Activated naive CD4-positive, alpha-beta T cell treated with anti-CD3 and anti-CD28 coated beads for 36 hours (primary cell): ENCODE data around the gene B3GNT5. TPM values are rescaled to one million over a fixed set of nuclear protein-coding genes. Genes with fewer than 3 reads are reported as not detected.

ENCODE experiments used
- CTCF ChIA-PET: fragments of 350-600 bp; sonication (Branson Sonifier 250); formaldehyde crosslinking; loops from one replicate; lab custom pipeline; 2021; ENCODE audit warnings: antibody characterized with exemption; lab: Charles Lee
- DNase-seq: peaks from one replicate; pipeline ENCODE4 v3.0.0-alpha.2; 2020
- H3K27ac Mint-ChIP-seq: one replicate; pipeline ENCODE4 v1.8.0; 2021; ENCODE audit warnings: mild to moderate bottlenecking, mixed read lengths
- H3K27me3 Mint-ChIP-seq: one replicate; pipeline ENCODE4 v1.8.0; 2021; ENCODE audit warnings: low read depth, mixed read lengths
- H3K36me3 Mint-ChIP-seq: one replicate; pipeline ENCODE4 v1.8.0; 2021; ENCODE audit warnings: low read depth, mixed read lengths
- H3K4me1 Mint-ChIP-seq: one replicate; pipeline ENCODE4 v1.8.0; 2021; ENCODE audit warnings: low read depth, mixed read lengths
- H3K4me3 Mint-ChIP-seq: one replicate; pipeline ENCODE4 v1.8.0; 2021; ENCODE audit warnings: mild to moderate bottlenecking, moderate library complexity, mixed read lengths
- H3K9me3 Mint-ChIP-seq: one replicate; pipeline ENCODE4 v1.8.0; 2021; ENCODE audit warnings: mixed read lengths
- intact Hi-C: fragments of 100-400 bp; cut with micrococcal nuclease; formaldehyde crosslinking; loops from one replicate; pipeline ENCODE4 v1.15.1; 2023
- total RNA-seq, 2 experiments: library from RNA; stranded (reverse); gene quantifications; one replicate each; pipeline ENCODE4 v1.2.3, GENCODE V29; 2021

The B3GNT5 gene
- 10 to 100 TPM; 15.0 to 18.8 TPM for total RNA-seq

DNA sequence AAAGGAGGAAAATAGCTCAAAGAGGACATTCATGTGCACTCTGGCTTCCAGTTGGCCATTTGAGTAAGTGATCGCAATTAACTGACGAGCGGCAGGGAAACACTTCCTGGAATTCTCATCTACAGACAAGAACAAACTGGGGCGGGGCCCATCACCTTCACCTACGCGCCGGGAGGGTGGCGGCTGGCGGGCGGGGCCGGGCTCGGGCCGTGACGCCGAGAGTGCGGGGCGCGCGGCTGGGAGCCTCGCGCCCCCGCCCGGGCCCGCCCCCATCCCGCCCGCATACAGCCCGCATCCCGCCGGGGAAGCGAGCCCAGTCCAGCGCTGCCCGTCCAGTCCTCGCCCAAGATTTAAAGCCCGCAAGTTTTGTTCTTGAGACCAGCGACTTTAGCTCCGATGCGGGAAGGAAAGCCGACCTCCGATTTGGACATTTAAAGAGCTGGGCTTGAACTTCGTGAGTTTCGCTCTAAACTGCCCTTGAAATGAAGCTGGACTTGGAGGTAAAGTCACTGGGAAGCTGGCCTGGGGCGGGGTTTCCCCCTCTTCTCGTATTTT, at the start of gene B3GNT5:
Gene B3GNT5, plus strand, starts transcription at position 281 of the 555 bp plus-strand sequence. CDS start 16,546 bp downstream, outside the sequence.
- CTCF ChIA-PET, result interaction anchor here (0.7 to 3.9 kb wide), 12 partner anchors 13 to 133 kb away, joined by 3 to 18 read pairs (median 4); no protein-coding TSS in a partner anchor
- Mint-ChIP-seq H3K4me1 (peaks cover 27% of the 10 kb centered on the region), H3K36me3 (peaks cover 21% of the 10 kb centered on the region), H3K27ac (peak within 1 kb of the TSS; percentile 75), H3K4me3 (peak within 1 kb of the TSS; percentile 76), H3K9me3 (no peaks in the 10 kb centered on the region), H3K27me3 (peaks cover under 1% of the 10 kb centered on the region)
- intact Hi-C loops, result loop anchor here (1.0 to 5.0 kb wide), 7 partner anchors 13 to 131 kb away; no protein-coding TSS in a partner anchor
- DNase-seq, result peak; percentile 67

DNA sequence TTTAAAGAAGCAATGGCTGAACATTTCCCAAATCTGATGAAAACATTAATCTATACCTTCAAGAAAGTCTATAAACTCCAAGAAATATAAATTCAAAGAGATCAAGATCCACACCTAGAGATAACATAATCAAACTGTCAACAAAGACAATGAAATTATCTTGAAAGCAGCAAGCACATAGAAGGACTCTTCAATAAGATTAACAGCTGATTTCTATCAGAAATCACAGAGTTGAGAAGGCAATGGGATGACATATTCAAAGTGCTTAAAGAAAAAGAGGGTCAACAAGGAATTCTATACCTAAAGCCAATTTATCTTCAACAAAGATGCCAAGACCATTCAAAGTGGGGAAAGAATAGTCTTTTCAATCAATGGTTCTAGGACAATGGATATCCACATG, 49.4 kb upstream of the B3GNT5 start:
- CTCF ChIA-PET, result no interaction called here
- peaks cover 12% of the 10 kb centered on the region for H3K36me3 Mint-ChIP-seq
- H3K9me3 Mint-ChIP-seq, result peaks cover 19% of the 10 kb centered on the region
- H3K4me1 Mint-ChIP-seq, result peaks cover 44% of the 10 kb centered on the region
- DNase-seq, result no peak
- H3K4me3 Mint-ChIP-seq, result no peak overlapping the region
- no peaks in the 10 kb centered on the region for H3K27me3 Mint-ChIP-seq
- no peak overlapping the region for H3K27ac Mint-ChIP-seq
- intact Hi-C loops, result no loop called here

DNA sequence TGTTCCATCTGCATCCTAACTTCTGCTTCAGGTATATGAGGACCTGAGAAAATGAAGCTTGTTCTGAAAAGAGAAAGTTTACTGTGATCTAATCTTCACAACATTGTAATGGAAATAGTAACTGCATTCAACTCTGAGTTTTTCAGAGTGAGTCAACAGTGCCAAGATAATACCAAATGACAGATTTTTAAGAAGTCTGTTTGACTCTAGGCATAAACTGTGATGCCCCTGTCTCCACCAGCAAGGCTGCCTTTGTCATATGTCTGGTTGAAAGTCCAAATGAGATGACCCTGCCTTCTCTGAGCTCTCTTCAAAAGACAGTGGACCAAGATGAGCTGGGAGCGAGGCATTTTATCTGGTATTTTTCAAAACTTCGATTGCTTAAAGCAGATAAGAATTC, 44.8 kb upstream of the B3GNT5 start:
- H3K4me1 Mint-ChIP-seq, result peaks cover 67% of the 10 kb centered on the region
- no peak overlapping the region for H3K4me3 Mint-ChIP-seq

DNA sequence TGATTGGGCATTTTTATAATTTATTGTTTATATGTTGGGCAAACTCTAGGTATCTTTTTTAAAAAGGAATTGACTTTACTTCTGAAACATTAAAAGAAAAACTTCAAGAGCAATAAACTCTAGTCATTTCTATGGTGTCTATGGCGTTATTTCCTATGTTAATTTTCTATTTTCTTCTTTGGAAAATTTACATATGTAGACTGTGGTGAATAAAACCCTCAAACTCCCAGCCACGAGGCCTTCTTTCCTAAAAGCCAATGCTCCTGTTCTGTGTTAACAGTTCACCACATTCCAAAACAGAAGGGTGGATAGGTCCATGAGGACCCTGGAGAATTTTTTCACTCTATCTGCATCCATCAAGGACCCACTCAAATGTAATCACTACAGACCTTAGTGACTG, 44.3 kb upstream of the B3GNT5 start:
- intact Hi-C loops, result loop anchor here (1.0 to 5.0 kb wide), 6 partner anchors 50 to 429 kb away; partner anchors contain the start of genes ATP11B, KLHL24 and KLHL6
- Mint-ChIP-seq H3K36me3 (peaks cover 17% of the 10 kb centered on the region), H3K4me3 (no peak overlapping the region), H3K27me3 (no peaks in the 10 kb centered on the region), H3K9me3 (peaks cover 22% of the 10 kb centered on the region), H3K4me1 (peaks cover 67% of the 10 kb centered on the region), H3K27ac (peak overlapping the region; percentile 90)
- CTCF ChIA-PET, result interaction anchor here (2.2 to 2.5 kb wide), 2 partner anchors 15 to 24 kb away, joined by 8 to 12 read pairs; no protein-coding TSS in a partner anchor
- no peak for DNase-seq

More for the DNA sequence above, 44.8 kb upstream of the B3GNT5 start:
- peaks cover 17% of the 10 kb centered on the region for H3K36me3 Mint-ChIP-seq
- DNase-seq, result peak; percentile 46
- intact Hi-C loops, result loop anchor here (1.0 to 5.0 kb wide), 6 partner anchors 49 to 429 kb away; partner anchors contain the start of genes ATP11B, KLHL24 and KLHL6
- H3K27me3 Mint-ChIP-seq, result no peaks in the 10 kb centered on the region
- CTCF ChIA-PET, result interaction anchor here (0.9 to 2.5 kb wide), 5 partner anchors 14 to 174 kb away, joined by 3 to 12 read pairs (median 7); no protein-coding TSS in a partner anchor
- H3K9me3 Mint-ChIP-seq, result peaks cover 28% of the 10 kb centered on the region
- H3K27ac Mint-ChIP-seq, result peak overlapping the region; percentile 90

DNA sequence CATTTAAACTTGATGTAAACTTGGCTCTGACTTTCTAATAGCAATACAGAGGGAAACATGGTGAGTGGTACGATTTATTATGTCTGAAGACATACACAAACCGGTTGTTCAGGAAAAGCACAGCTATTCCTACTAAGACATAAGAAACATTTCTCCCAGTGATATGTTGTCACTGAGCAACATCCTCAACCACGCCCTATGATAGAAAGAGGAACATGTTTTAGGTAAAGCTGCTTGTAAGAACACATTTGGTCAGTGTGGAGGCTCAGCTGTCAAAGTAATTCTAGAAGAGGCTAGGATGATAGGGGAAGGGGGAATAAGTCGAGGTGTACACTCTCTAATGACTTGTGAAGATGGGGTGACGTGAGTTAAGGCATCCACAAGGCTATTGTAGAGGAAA, 42.7 kb upstream of the B3GNT5 start:
- Mint-ChIP-seq H3K4me3 (no peak overlapping the region), H3K9me3 (peaks cover 20% of the 10 kb centered on the region), H3K4me1 (peaks cover 65% of the 10 kb centered on the region), H3K36me3 (peaks cover 17% of the 10 kb centered on the region), H3K27ac (peak overlapping the region; percentile 85), H3K27me3 (no peaks in the 10 kb centered on the region)
- intact Hi-C loops, result loop anchor here (2.0 to 5.0 kb wide), 2 partner anchors 118 to 222 kb away; no protein-coding TSS in a partner anchor
- no peak for DNase-seq
- CTCF ChIA-PET, result interaction anchor here (1.3 to 1.4 kb wide), 2 partner anchors 43 to 172 kb away, joined by 4 read pairs; partner anchors contain the start of gene B3GNT5

- CTCF ChIA-PET, result interaction anchor here (0.8 to 1.4 kb wide), 5 partner anchors 25 to 171 kb away, joined by 3 to 5 read pairs (median 4); partner anchors contain the start of gene B3GNT5
- DNase-seq, result peak; percentile 73
- Mint-ChIP-seq H3K4me3 (no peak overlapping the region), H3K27ac (peak overlapping the region; percentile 85), H3K36me3 (peaks cover 17% of the 10 kb centered on the region), H3K9me3 (peaks cover 20% of the 10 kb centered on the region), H3K27me3 (no peaks in the 10 kb centered on the region), H3K4me1 (peaks cover 63% of the 10 kb centered on the region)
- intact Hi-C loops, result loop anchor here (1.0 to 5.0 kb wide), 6 partner anchors 13 to 221 kb away; partner anchors contain the start of genes B3GNT5 and MCCC1
Measured at GRCh38 chr3:183210862-183211341, 42.2 kb upstream of the B3GNT5 start.

- peaks cover 20% of the 10 kb centered on the region for H3K9me3 Mint-ChIP-seq
- H3K36me3 Mint-ChIP-seq, result peaks cover 17% of the 10 kb centered on the region
- H3K27me3 Mint-ChIP-seq, result no peaks in the 10 kb centered on the region
- no peak for DNase-seq
- intact Hi-C loops, result loop anchor here (1.0 to 5.0 kb wide), 6 partner anchors 13 to 221 kb away; partner anchors contain the start of genes B3GNT5 and MCCC1
- H3K4me3 Mint-ChIP-seq, result no peak overlapping the region
- CTCF ChIA-PET, result interaction anchor here (0.8 to 1.3 kb wide), 4 partner anchors 26 to 171 kb away, joined by 3 to 5 read pairs (median 4); no protein-coding TSS in a partner anchor
- H3K27ac Mint-ChIP-seq, result peak overlapping the region; percentile 85
- H3K4me1 Mint-ChIP-seq, result peaks cover 59% of the 10 kb centered on the region
Measured at GRCh38 chr3:183211352-183211751, 41.7 kb upstream of the B3GNT5 start.

DNA sequence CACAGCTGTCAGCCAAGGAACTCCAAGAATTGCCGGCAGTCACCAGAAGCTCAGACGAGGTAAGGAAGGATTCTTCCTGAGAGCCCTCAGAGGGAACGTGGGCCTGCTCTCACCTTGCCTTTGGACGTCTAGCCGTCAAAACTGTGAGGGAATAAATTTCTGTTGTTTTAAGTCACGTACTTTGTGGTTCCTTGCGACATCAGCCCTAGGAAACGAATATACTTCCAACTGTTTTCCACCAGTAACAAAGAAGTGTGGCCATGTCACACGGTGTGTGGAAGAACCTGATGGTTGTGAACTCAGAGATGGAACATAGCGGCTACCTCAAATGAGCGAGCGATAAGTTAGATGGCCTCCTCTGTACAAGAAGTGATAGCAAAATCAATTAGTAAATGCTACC, 41.0 kb upstream of the B3GNT5 start:
- Mint-ChIP-seq H3K4me1 (peaks cover 51% of the 10 kb centered on the region), H3K36me3 (peaks cover 17% of the 10 kb centered on the region), H3K9me3 (peaks cover 20% of the 10 kb centered on the region), H3K4me3 (peak overlapping the region; percentile 3), H3K27ac (peak overlapping the region; percentile 51), H3K27me3 (no peaks in the 10 kb centered on the region)
- intact Hi-C loops, result loop anchor here (5.0 kb wide), 1 partner anchor 220 kb away; no protein-coding TSS in a partner anchor
- CTCF ChIA-PET, result interaction anchor here (0.7 to 1.6 kb wide), 6 partner anchors 26 to 171 kb away, joined by 3 to 4 read pairs (median 3); no protein-coding TSS in a partner anchor
- no peak for DNase-seq

- intact Hi-C loops, result loop anchor here (5.0 kb wide), 1 partner anchor 220 kb away; no protein-coding TSS in a partner anchor
- Mint-ChIP-seq H3K4me3 (peak overlapping the region; percentile 3), H3K4me1 (peaks cover 46% of the 10 kb centered on the region), H3K27me3 (no peaks in the 10 kb centered on the region), H3K9me3 (peaks cover 20% of the 10 kb centered on the region), H3K27ac (peak overlapping the region; percentile 51), H3K36me3 (peaks cover 17% of the 10 kb centered on the region)
- CTCF ChIA-PET, result interaction anchor here (0.7 to 1.6 kb wide), 5 partner anchors 26 to 170 kb away, joined by 3 to 4 read pairs (median 3); no protein-coding TSS in a partner anchor
- DNase-seq, result peak; percentile 20
Measured at GRCh38 chr3:183212565-183212964, 40.5 kb upstream of the B3GNT5 start.

- H3K36me3 Mint-ChIP-seq, result peaks cover 14% of the 10 kb centered on the region
- CTCF ChIA-PET, result interaction anchor here (1.6 kb wide), 1 partner anchor 30 kb away, joined by 4 read pairs; no protein-coding TSS in a partner anchor
- H3K27ac Mint-ChIP-seq, result no peak overlapping the region
- no peaks in the 10 kb centered on the region for H3K27me3 Mint-ChIP-seq
- H3K4me1 Mint-ChIP-seq, result peaks cover 37% of the 10 kb centered on the region
- intact Hi-C loops, result loop anchor here (5.0 kb wide), 1 partner anchor 219 kb away; no protein-coding TSS in a partner anchor
- peaks cover 17% of the 10 kb centered on the region for H3K9me3 Mint-ChIP-seq
- DNase-seq, result no peak
- no peak overlapping the region for H3K4me3 Mint-ChIP-seq
Measured at GRCh38 chr3:183213415-183214276, 39.4 kb upstream of the B3GNT5 start.

GRCh38 chr3:183214277-183214612, 38.8 kb upstream of the B3GNT5 start:
- Mint-ChIP-seq H3K36me3 (peaks cover 11% of the 10 kb centered on the region), H3K27ac (no peak overlapping the region), H3K9me3 (peaks cover 15% of the 10 kb centered on the region), H3K4me1 (peaks cover 32% of the 10 kb centered on the region), H3K4me3 (no peak overlapping the region), H3K27me3 (no peaks in the 10 kb centered on the region)
- intact Hi-C loops, result loop anchor here (5.0 kb wide), 1 partner anchor 218 kb away; no protein-coding TSS in a partner anchor
- DNase-seq, result no peak
- CTCF ChIA-PET, result no interaction called here
